HCT116 (cell line): ENCODE results near the gene ARMC8. TPM values are rescaled to one million over a fixed set of nuclear protein-coding genes. Genes with fewer than 3 reads are reported as not detected.

Experiments
- ATAC-seq: fragments of 200-7000 bp; cut with Tn5 transposase; 2 replicates; pipeline ENCODE4 v1.9.1; 2020; ENCODE audit warnings: mild to moderate bottlenecking, moderate library complexity
- BruUV-seq: library from RNA; stranded (reverse); fragments of 400-500 nt; replicated peaks from 2 replicates; lab custom pipeline; 2021; lab: Mats Ljungman, UMichigan
- CTCF ChIA-PET: fragments of 300-600 bp; sonication (Branson Sonifier 250); formaldehyde crosslinking; loops from one replicate; lab custom pipeline; 2021; ENCODE audit warnings: antibody characterized with exemption; lab: Charles Lee
- POLR2A ChIA-PET: fragments of 300-600, 350-600 bp; sonication (Branson Sonifier 250); formaldehyde crosslinking; loops from one replicate; lab custom pipeline; 2021; ENCODE audit warnings: antibody characterized with exemption; lab: Charles Lee
- RAD21 ChIA-PET, 2 experiments: fragments of 300-600 bp; sonication (Branson Sonifier 250); formaldehyde crosslinking; loops; one replicate each; lab custom pipeline; 2023; ENCODE audit warnings: low total read pairs in 2 of 2; ENCODE audit not compliant: uncharacterized antibody in 2 of 2, unreplicated experiment in 2 of 2, low non-redundant PET in 1 of 2; lab: Charles Lee
- DNase-seq: peaks from one replicate; pipeline ENCODE4 v3.0.0-alpha.2; 2010; ENCODE audit warnings: low read depth, low spot score
- H2AFZ ChIP-seq: fragments of 200-600 bp; shearing (Covaris generic), sonication (generic); 2 replicates; pipeline ENCODE4 v1.6.1; 2017; ENCODE audit warnings: low read depth, mixed run types, mixed read lengths, antibody characterized with exemption, low read length; ENCODE audit not compliant: poor library complexity, severe bottlenecking
- H3K27ac ChIP-seq: 2 replicates; pipeline ENCODE4 v1.5.1; 2012; ENCODE audit warnings: low read depth, low read length
- H3K27me3 ChIP-seq: fragments of 200-600 bp; sonication (generic); 2 replicates; pipeline ENCODE4 v1.6.1; 2016; ENCODE audit warnings: mixed run types, low read length, mixed read lengths; ENCODE audit not compliant: insufficient read depth
- H3K36me3 ChIP-seq, 2 experiments: fragments of 200-500 bp in 1 of 2; fragments of 200-600 bp in 1 of 2; sonication (Bioruptor generic) in 1 of 2; sonication (generic) in 1 of 2; 2 replicates each; pipeline versions ENCODE4 v1.5.1 to v1.6.1; 2014 to 2016; ENCODE audit warnings: low read length in 2 of 2, inconsistent platforms in 1 of 2, mixed read lengths in 1 of 2, mixed run types in 1 of 2; ENCODE audit not compliant: insufficient read depth in 2 of 2, control insufficient read depth in 1 of 2
- H3K4me1 ChIP-seq, 2 experiments: fragments of 200-600 bp in 1 of 2; sonication (generic) in 1 of 2; 2 replicates each; pipeline versions ENCODE4 v1.5.1 to v1.6.1; 2012 to 2017; ENCODE audit warnings: low read length in 2 of 2, inconsistent platforms in 1 of 2, mild to moderate bottlenecking in 1 of 2, mixed read lengths in 1 of 2, mixed run types in 1 of 2, moderate library complexity in 1 of 2; ENCODE audit not compliant: insufficient read depth in 2 of 2, control insufficient read depth in 1 of 2
- H3K4me2 ChIP-seq: fragments of 200-600 bp; sonication (generic); 2 replicates; pipeline ENCODE4 v1.6.1; 2017; ENCODE audit warnings: mixed run types, low read length, mixed read lengths
- H3K4me3 ChIP-seq, 2 experiments: fragments of 200-600 bp in 1 of 2; sonication (generic) in 1 of 2; replicated peaks in 1 of 2; 2 replicates each; pipeline ENCODE4 v1.5.1; 2011 to 2016; ENCODE audit warnings: low read length in 2 of 2, control low read depth in 1 of 2, low read depth in 1 of 2, mild to moderate bottlenecking in 1 of 2, mixed read lengths in 1 of 2, mixed run types in 1 of 2
- H3K79me2 ChIP-seq: fragments of 200-600 bp; sonication (generic); 2 replicates; pipeline ENCODE4 v1.6.1; 2017; ENCODE audit warnings: mild to moderate bottlenecking, mixed run types, low read length, moderate library complexity, mixed read lengths; ENCODE audit not compliant: insufficient read depth
- H3K9ac ChIP-seq: fragments of 200-600 bp; sonication (generic); 2 replicates; pipeline ENCODE4 v1.6.1; 2016; ENCODE audit warnings: low read length, mixed read lengths
- H3K9me2 ChIP-seq: fragments of 200-600 bp; sonication (generic), shearing (Covaris generic); 2 replicates; pipeline ENCODE4 v1.6.1; 2017; ENCODE audit warnings: mixed run types, mild to moderate bottlenecking, moderate library complexity; ENCODE audit not compliant: insufficient read depth
- H3K9me3 ChIP-seq, 2 experiments: fragments of 200-500 bp in 1 of 2; fragments of 200-600 bp in 1 of 2; sonication (Bioruptor generic) in 1 of 2; sonication (generic) in 1 of 2; 2 replicates each; pipeline ENCODE4 v1.6.1; 2014 to 2017; ENCODE audit warnings: low read length in 2 of 2, mixed read lengths in 2 of 2, inconsistent platforms in 1 of 2, low read depth in 1 of 2, mild to moderate bottlenecking in 1 of 2, mixed run types in 1 of 2, moderate library complexity in 1 of 2; ENCODE audit not compliant: control insufficient read depth in 1 of 2, insufficient read depth in 1 of 2
- H4K20me1 ChIP-seq: fragments of 200-600 bp; sonication (generic), shearing (Covaris generic); 2 replicates; pipeline ENCODE4 v1.6.1; 2017; ENCODE audit warnings: mixed run types, mild to moderate bottlenecking, moderate library complexity; ENCODE audit not compliant: insufficient read depth
- CBX3 ChIP-seq: IDR thresholded peaks from 2 replicates; pipeline ENCODE4 v1.6.1; 2012; ENCODE audit warnings: low read depth
- EGR1 ChIP-seq: IDR thresholded peaks from 2 replicates; pipeline ENCODE4 v1.6.1; 2012; ENCODE audit warnings: low read depth
- ELF1 ChIP-seq: IDR thresholded peaks from 2 replicates; pipeline ENCODE4 v1.6.1; 2012; ENCODE audit warnings: low read depth, borderline replicate concordance
- EZH2phosphoT487 ChIP-seq: fragments of 200-600 bp; IDR thresholded peaks from 2 replicates; pipeline ENCODE4 v1.6.1; 2018; ENCODE audit warnings: antibody characterized with exemption, borderline replicate concordance
- FOSL1 ChIP-seq: IDR thresholded peaks from 2 replicates; pipeline ENCODE4 v1.6.1; 2012; ENCODE audit warnings: low read depth
- MAX ChIP-seq: IDR thresholded peaks from 2 replicates; pipeline ENCODE4 v1.6.1; 2012
- POLR2A ChIP-seq: IDR thresholded peaks from 2 replicates; pipeline ENCODE4 v1.7.0; 2011; ENCODE audit warnings: borderline replicate concordance; ENCODE audit not compliant: insufficient read depth, insufficient read length; ENCODE audit errors: extremely low read depth
- SIN3A ChIP-seq: IDR thresholded peaks from 2 replicates; pipeline ENCODE4 v1.6.1; 2012; ENCODE audit warnings: low read depth
- SP1 ChIP-seq: IDR thresholded peaks from 2 replicates; pipeline ENCODE4 v1.6.1; 2012; ENCODE audit warnings: low read depth
- SRF ChIP-seq: IDR thresholded peaks from 2 replicates; pipeline ENCODE4 v1.6.1; 2012; ENCODE audit warnings: low read depth
- TCF7L2 ChIP-seq: IDR thresholded peaks from 2 replicates; pipeline ENCODE4 v1.7.0; 2011; ENCODE audit warnings: borderline replicate concordance, inconsistent platforms; ENCODE audit not compliant: insufficient read depth, insufficient read length; ENCODE audit errors: extremely low read depth
- YY1 ChIP-seq: IDR thresholded peaks from 2 replicates; pipeline ENCODE4 v1.6.1; 2011; ENCODE audit warnings: low read length, low read depth, moderate library complexity, mild to moderate bottlenecking; ENCODE audit not compliant: insufficient replicate concordance; ENCODE audit errors: extremely low read depth
- ZBTB33 ChIP-seq: IDR thresholded peaks from 2 replicates; pipeline ENCODE4 v1.6.1; 2011; ENCODE audit warnings: mild to moderate bottlenecking, low read length, moderate library complexity; ENCODE audit not compliant: insufficient replicate concordance; ENCODE audit errors: extremely low read depth
- ZFX ChIP-seq: fragments of 450-650 bp; IDR thresholded peaks from 2 replicates; pipeline ENCODE4 v1.6.1; 2017
- ZNF274 ChIP-seq: fragments of 200-500 bp; sonication (Bioruptor generic); IDR thresholded peaks from 2 replicates; pipeline ENCODE4 v1.6.1; 2014; ENCODE audit warnings: mild to moderate bottlenecking, low read depth, low read length, inconsistent platforms
- intact Hi-C: fragments of 100-400 bp; cut with micrococcal nuclease; formaldehyde crosslinking; loops from 2 replicates; pipeline ENCODE4 v1.10.0; 2022
- total RNA-seq: library from RNA; stranded (reverse); gene quantifications from one replicate; pipeline ENCODE4 v1.2.1, GENCODE V29; 2021; ENCODE audit not compliant: unreplicated experiment
- TF ChIP-seq, protein P1 (sequence below), 3 experiments: fragments of 200-600 bp in 1 of 3; sonication (generic) in 1 of 3; IDR thresholded peaks in 2 of 3; conservative IDR thresholded peaks in 1 of 3; 2 replicates each; pipeline ENCODE4 v1.5.1; 2012 to 2017; ENCODE audit warnings: low read depth in 2 of 3, low read length in 2 of 3, antibody characterized with exemption in 1 of 3, borderline replicate concordance in 1 of 3, control low read depth in 1 of 3, mild to moderate bottlenecking in 1 of 3, mixed read lengths in 1 of 3, mixed run types in 1 of 3, moderate library complexity in 1 of 3; ENCODE audit not compliant: insufficient read depth in 1 of 3

The ARMC8 gene
- total RNA-seq, 1 experiment from 2014 or later = 36.2 TPM

DNA sequence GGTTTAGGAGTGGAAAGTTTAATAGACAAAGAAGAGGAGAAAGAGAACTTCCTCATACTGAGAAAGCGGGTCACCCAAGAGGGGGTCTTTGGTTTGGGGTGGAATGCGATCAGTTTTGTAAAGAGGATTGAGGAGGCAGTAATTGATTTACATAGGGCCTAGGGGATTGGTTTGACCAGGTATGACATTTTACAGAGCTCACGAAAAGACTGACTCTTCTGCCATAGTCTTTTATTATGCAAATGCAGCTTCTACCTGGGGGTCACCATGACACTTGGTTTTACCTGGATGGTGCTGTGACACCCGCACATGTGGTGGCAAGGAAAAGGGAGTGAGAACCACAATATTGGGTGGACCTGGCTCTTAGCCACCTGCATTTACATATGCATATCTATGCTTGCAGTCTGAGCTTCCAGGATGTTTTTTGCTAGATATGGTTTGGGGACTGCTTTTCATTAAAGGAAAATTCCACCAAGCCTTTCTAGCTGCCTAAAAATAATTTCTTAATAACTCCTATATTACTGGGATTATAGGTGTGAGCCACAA, 149.4 kb downstream of the ARMC8 start:
- no peaks in the 10 kb centered on the region for H3K27me3 ChIP-seq
- no peak for DNase-seq
- no peaks in the 10 kb centered on the region for H4K20me1 ChIP-seq
- ChIA-PET POLR2A (no interaction called here), CTCF (no interaction called here), RAD21 (interaction anchor here in 1 of 2 experiments (0.6 kb wide), 1 partner anchor 545 kb away, joined by 4 read pairs; no protein-coding TSS in a partner anchor)
- no peak for ATAC-seq
- TF ChIP-seq POLR2A (no peak), TCF7L2 (no peak), EGR1 (no peak), SRF (no peak), FOSL1 (no peak), CBX3 (no peak), ZBTB33 (no peak), ELF1 (no peak), MAX (no peak), YY1 (no peak), ZFX (no peak), SP1 (no peak), ZNF274 (no peak), SIN3A (no peak), EZH2phosphoT487 (no peak)
- TF ChIP-seq, protein P1, sequence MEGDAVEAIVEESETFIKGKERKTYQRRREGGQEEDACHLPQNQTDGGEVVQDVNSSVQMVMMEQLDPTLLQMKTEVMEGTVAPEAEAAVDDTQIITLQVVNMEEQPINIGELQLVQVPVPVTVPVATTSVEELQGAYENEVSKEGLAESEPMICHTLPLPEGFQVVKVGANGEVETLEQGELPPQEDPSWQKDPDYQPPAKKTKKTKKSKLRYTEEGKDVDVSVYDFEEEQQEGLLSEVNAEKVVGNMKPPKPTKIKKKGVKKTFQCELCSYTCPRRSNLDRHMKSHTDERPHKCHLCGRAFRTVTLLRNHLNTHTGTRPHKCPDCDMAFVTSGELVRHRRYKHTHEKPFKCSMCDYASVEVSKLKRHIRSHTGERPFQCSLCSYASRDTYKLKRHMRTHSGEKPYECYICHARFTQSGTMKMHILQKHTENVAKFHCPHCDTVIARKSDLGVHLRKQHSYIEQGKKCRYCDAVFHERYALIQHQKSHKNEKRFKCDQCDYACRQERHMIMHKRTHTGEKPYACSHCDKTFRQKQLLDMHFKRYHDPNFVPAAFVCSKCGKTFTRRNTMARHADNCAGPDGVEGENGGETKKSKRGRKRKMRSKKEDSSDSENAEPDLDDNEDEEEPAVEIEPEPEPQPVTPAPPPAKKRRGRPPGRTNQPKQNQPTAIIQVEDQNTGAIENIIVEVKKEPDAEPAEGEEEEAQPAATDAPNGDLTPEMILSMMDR (IDR thresholded peaks at IDR 0.05 in 2 of 3, conservative IDR thresholded peaks at IDR 0.05 in 1 of 3; ENCODE audit: borderline replicate concordance in 1 of 3, insufficient read depth in 1 of 3, low read depth in 2 of 3, low read length in 2 of 3) = no peak
- intact Hi-C loops = no loop called here
- H2AFZ ChIP-seq = no peak overlapping the region
- no peaks in the 10 kb centered on the region for H3K79me2 ChIP-seq
- H3K4me3 ChIP-seq = no peak overlapping the region
- no peaks in the 10 kb centered on the region for H3K36me3 ChIP-seq
- H3K9me3 ChIP-seq = no peaks in the 10 kb centered on the region
- BruUV-seq = no TSS peak
- peaks cover 3 to 18% of the 10 kb centered on the region in 2 experiments; a peak in 3 of 4 replicates for H3K4me1 ChIP-seq
- H3K9me2 ChIP-seq = no peaks in the 10 kb centered on the region
- H3K4me2 ChIP-seq = no peak overlapping the region
- no peak overlapping the region for H3K9ac ChIP-seq
- no peak overlapping the region for H3K27ac ChIP-seq
